ENCODE measurements around the gene BOLA3.

DNA sequence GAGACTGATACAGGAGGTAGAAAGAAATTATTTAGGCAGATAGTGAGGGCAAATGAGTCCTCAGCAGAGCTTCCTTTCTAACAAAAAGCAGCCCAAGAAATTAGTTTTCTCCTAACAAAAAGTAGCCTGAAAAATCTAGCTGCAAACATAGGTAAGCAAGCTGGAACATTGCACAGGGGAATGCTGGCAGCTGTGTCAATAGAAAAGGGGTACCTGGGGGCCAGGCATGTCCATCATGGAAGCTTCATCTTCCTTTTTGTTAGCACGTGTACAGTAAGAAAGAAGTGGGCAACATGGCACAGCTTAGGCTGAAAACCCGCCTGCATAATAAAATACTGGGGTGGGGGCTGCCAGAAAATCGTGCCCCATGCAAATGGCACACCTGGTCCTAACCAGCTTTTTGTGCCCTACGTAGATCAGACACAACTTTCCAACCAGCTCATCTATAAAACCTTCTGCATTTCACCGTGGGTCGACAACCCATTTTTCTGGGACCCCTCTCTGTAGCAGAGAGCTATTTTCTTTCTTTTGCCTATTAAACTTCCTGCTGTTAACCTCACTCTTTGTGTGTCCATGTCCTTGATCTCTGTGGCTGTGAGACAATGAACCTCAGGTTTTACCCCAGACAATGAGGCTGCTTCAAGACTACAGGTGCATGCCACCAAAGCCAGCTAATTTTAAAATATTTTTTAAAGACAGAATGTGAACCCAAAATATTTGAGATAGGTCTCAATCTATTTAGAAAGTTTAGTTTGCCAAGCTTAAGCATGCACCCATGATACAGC is 44.1 kb upstream of the BOLA3 start:
- TF ChIP-seq, protein P1, sequence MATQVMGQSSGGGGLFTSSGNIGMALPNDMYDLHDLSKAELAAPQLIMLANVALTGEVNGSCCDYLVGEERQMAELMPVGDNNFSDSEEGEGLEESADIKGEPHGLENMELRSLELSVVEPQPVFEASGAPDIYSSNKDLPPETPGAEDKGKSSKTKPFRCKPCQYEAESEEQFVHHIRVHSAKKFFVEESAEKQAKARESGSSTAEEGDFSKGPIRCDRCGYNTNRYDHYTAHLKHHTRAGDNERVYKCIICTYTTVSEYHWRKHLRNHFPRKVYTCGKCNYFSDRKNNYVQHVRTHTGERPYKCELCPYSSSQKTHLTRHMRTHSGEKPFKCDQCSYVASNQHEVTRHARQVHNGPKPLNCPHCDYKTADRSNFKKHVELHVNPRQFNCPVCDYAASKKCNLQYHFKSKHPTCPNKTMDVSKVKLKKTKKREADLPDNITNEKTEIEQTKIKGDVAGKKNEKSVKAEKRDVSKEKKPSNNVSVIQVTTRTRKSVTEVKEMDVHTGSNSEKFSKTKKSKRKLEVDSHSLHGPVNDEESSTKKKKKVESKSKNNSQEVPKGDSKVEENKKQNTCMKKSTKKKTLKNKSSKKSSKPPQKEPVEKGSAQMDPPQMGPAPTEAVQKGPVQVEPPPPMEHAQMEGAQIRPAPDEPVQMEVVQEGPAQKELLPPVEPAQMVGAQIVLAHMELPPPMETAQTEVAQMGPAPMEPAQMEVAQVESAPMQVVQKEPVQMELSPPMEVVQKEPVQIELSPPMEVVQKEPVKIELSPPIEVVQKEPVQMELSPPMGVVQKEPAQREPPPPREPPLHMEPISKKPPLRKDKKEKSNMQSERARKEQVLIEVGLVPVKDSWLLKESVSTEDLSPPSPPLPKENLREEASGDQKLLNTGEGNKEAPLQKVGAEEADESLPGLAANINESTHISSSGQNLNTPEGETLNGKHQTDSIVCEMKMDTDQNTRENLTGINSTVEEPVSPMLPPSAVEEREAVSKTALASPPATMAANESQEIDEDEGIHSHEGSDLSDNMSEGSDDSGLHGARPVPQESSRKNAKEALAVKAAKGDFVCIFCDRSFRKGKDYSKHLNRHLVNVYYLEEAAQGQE (IDR thresholded peaks at IDR 0.05; ENCODE audit: low read depth, low read length) = no peak
- TF ChIP-seq EZH2 (IDR thresholded peaks at IDR 0.05; ENCODE audit: borderline replicate concordance, control insufficient read depth, low read depth, low read length) = no peak
- TF ChIP-seq, protein P2, sequence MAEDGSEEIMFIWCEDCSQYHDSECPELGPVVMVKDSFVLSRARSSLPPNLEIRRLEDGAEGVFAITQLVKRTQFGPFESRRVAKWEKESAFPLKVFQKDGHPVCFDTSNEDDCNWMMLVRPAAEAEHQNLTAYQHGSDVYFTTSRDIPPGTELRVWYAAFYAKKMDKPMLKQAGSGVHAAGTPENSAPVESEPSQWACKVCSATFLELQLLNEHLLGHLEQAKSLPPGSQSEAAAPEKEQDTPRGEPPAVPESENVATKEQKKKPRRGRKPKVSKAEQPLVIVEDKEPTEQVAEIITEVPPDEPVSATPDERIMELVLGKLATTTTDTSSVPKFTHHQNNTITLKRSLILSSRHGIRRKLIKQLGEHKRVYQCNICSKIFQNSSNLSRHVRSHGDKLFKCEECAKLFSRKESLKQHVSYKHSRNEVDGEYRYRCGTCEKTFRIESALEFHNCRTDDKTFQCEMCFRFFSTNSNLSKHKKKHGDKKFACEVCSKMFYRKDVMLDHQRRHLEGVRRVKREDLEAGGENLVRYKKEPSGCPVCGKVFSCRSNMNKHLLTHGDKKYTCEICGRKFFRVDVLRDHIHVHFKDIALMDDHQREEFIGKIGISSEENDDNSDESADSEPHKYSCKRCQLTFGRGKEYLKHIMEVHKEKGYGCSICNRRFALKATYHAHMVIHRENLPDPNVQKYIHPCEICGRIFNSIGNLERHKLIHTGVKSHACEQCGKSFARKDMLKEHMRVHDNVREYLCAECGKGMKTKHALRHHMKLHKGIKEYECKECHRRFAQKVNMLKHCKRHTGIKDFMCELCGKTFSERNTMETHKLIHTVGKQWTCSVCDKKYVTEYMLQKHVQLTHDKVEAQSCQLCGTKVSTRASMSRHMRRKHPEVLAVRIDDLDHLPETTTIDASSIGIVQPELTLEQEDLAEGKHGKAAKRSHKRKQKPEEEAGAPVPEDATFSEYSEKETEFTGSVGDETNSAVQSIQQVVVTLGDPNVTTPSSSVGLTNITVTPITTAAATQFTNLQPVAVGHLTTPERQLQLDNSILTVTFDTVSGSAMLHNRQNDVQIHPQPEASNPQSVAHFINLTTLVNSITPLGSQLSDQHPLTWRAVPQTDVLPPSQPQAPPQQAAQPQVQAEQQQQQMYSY (CRISPR knock-in tag; IDR thresholded peaks at IDR 0.05) = no peak
